Gastrocnemius medialis (tissue), 4 donors: ENCODE data around the gene CA6.

Experiments used
- POLR2A ChIP-seq, 2 donors: fragments of 450-650 bp; IDR thresholded peaks; one replicate each; pipeline ENCODE4 v1.6.1; 2017; ENCODE audit warnings: antibody characterized with exemption in 2 of 2, mild to moderate bottlenecking in 2 of 2, moderate library complexity in 2 of 2
- TF ChIP-seq, protein P1 (sequence below), 5 experiments: fragments of 450-650 bp in 3 of 5; fragments of 200-600 bp in 2 of 5; sonication (generic) in 2 of 5; IDR thresholded peaks in 4 of 5; conservative IDR thresholded peaks in 1 of 5; 1 replicate in 4 of 5; 2 replicates in 1 of 5; pipeline ENCODE4 v1.5.1; 2016 to 2019; ENCODE audit warnings: antibody characterized with exemption in 5 of 5, mild to moderate bottlenecking in 3 of 5, moderate library complexity in 3 of 5

DNA sequence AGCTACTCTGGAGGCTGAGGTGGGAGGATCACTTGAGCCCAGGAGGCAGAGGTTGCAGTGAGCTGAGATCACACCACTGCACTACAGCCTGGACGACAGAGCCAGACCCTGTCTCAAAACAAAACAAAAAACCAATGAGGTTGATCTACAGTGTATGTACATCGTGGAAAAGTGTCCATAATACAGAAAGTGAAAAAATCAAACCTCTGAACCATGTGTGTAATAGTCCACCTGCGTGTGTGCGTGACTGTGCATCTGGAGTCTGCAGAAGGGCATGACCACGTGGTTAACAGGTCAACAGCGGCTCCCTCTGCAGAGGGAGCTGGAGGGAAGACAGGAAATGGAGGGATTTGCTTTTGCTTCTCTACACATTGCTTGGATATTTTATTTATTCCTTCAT, 34.8 kb upstream of the CA6 start:
- TF ChIP-seq, protein P1, sequence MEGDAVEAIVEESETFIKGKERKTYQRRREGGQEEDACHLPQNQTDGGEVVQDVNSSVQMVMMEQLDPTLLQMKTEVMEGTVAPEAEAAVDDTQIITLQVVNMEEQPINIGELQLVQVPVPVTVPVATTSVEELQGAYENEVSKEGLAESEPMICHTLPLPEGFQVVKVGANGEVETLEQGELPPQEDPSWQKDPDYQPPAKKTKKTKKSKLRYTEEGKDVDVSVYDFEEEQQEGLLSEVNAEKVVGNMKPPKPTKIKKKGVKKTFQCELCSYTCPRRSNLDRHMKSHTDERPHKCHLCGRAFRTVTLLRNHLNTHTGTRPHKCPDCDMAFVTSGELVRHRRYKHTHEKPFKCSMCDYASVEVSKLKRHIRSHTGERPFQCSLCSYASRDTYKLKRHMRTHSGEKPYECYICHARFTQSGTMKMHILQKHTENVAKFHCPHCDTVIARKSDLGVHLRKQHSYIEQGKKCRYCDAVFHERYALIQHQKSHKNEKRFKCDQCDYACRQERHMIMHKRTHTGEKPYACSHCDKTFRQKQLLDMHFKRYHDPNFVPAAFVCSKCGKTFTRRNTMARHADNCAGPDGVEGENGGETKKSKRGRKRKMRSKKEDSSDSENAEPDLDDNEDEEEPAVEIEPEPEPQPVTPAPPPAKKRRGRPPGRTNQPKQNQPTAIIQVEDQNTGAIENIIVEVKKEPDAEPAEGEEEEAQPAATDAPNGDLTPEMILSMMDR (IDR thresholded peaks at IDR 0.05 in 4 of 5, conservative IDR thresholded peaks at IDR 0.05 in 1 of 5) = no peak
- no peak for TF ChIP-seq POLR2A (IDR thresholded peaks at IDR 0.05)
